Smooth muscle cell of the brain vasculature (primary cell): ENCODE measurements around the gene AQP3.
"Not testable (repeated sequence)": the region's sequence is repeated elsewhere in the genome, so short reads cannot be mapped to it uniquely, and the experiment has no call there.

ENCODE experiments used
- DNase-seq: peaks from one replicate; pipeline ENCODE4 v3.0.0-alpha.2; 2012; ENCODE audit warnings: low read depth, low spot score

The AQP3 gene

GRCh38 chr9:33446946-33447798, at the start of gene AQP3:
AQP3 (minus strand) TSS chr9:33447593; CDS start chr9:33447530, 63 bp downstream.
- DNase-seq = peak; percentile 13

DNA sequence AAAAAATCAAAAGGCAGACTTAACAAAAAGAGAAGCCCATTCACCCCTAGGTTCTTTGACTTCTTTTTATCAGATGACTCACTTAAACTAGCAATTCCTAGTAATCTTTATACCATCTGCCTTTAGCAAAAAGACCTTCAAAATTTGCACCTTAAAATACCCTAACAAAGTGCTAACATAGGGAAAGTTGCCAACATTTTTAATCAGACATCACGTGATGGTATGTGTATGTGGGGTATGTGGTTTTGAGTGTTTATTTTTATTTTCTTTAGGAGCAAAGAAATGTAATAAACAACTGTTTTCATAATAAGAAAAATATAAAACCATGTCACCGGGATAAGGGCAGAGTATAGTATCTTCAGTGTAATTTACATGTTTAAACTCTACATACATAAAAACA, 46.4 kb upstream of the AQP3 start:
- not testable (repeated sequence) for DNase-seq

- no peak for DNase-seq
Observed at GRCh38 chr9:33489066-33489465, 41.7 kb upstream of the AQP3 start.

DNA sequence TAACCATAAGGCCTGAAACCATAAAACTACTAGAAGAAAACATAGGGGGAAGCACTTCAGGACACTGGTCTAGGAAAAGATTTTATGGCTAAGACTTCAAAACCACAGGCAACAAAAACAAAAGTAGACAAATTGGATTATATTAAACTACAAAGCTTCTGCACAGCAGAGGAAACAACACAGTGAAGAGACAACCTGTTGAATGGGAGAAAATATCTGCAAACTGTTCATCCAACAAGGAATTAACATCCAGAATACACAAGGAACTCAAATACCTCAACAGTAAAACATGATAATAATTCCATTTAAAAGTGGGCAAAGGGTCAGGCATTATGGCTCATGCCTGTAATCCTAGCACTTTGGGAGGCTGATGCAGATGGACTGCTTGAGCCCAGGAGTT, 37.9 kb upstream of the AQP3 start:
- DNase-seq = not testable (repeated sequence)

DNA sequence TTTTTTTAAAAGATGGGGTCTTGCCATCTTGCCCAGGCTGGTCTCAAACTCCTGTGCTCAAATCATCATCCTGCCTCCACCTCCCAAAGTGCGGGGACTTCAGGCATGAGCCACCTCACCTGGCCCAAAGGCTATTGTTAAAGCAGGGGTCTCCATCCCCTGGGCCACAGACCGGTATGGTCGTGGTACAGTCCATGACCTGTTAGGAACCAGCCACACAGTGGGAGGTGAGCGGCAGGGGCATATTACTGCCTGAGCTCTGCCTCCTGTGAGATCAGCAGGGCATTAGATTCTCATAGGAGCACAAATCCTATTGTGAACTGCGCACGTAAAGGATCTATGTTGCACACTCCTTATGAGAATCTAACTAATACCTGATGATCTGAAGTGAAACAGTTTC, 33.6 kb upstream of the AQP3 start:
- DNase-seq = no peak

DNA sequence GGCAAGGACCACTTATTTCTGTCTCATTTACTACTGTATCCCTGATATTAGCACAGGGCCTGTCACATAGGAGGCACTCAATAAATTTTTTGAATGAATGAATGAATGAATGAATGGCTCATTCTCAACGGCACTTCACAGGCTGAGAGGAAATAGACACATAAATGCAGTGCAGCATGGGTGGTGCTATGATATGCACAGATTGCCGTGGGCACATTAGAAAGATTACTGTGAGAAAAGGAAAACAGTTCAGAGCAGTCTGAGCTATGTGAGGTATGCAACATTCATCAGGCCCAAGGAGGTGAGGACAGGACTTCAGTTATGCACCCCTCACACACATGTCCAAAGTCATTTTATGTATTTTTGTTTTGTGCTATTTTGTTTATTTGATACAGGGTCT, 32.7 kb upstream of the AQP3 start:
- DNase-seq = no peak

- DNase-seq = no peak
Observed at GRCh38 chr9:33476503-33476902, 29.1 kb upstream of the AQP3 start.

- no peak for DNase-seq
Observed at GRCh38 chr9:33475357-33475756, 28.0 kb upstream of the AQP3 start.

DNA sequence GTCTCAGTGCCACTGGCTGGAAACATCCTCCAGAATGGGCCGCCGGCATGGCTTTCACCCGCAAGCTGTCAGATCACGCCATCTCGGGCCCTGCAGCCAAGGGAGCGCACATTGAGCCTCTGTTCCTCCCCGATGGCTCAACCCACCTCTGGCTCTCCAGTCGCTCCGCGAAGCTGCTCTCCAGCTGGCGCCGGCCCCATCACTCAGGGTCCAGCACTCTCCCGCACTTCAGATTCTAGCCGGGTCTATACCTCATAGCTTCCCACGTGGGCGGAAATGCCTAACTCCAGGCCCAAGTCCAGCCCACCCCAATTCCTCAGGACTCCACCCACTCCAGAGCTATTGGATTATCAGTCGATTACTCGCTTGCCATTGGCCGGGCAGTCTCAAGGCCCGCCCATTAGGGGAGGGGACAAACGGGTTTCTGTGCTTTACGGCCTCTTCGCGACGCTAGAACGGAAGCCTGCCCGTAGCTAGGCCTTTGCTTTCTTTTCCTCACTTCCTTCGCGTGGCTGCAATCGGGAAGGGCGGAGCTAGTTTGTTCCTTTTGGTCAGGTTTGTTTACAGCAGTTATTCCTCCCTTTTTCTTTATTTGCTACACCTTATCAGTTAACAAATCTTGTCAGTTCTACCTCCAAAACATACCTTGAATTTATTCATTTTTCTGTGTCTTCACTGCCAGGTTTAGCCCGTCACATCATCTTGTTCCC, 26.4 kb upstream of the AQP3 start, which contains the start of gene NOL6:
Gene NOL6 (minus strand): TSS at position 282 of the 710 bp plus-strand sequence. CDS start 82 bp downstream, at position 200.
- DNase-seq = peak; percentile 99

GRCh38 chr9:33472881-33473615, 25.7 kb upstream of the AQP3 start:
- DNase-seq = no peak

DNA sequence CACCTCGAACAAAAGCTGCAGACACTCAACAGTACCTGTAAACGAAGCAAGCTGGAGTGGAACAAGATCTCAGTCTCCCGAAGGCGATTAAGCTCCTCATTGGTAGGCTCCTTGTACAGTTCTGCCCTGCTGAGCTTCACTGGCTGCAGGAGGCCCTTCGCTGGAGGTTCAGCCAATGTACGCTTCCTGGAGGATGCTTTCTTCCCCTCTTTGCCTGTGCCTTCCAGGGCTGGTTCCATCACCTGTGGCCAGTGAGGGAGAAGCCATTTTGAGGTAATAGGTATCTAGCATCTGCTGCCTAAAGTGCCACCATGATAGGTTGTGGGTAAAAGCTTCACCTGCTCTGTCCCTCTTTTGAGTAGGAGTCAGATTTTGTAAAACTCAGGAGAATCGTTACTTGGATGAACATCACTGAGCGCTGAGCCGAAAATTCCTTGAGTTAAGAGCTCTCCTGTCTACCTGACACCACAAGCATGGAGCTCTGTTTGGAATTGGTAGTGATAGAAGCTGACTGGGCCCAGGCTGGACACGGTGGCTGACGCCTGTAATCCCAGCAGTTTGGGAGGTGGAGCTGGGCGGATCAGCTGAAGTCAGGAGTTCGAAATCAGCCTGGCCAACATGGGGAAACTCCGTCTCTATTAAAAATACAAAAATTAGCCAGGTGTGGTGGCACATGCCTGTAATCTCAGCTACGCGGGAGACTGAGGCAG, 24.9 kb upstream of the AQP3 start:
- no peak for DNase-seq

- DNase-seq = no peak
Observed at GRCh38 chr9:33471361-33471760, 24.0 kb upstream of the AQP3 start.

DNA sequence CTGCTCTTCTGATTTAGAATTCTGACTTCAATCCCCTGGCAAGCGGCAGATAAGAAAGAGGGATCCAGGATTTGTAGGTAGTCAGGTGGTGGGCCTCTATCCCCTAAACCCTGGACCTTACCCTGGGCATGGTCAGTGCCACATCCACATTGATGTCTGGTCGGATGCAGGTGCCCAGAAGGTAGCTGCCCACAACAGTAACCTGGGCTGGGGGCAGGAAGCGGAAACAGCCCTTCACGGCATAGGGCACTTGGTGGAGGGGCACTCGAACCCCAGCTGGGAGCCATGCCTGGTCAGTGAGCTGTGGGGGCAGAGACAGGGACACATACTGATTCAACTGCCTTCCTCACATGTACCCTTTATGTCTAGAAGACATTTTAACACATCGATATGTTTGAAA, 22.5 kb upstream of the AQP3 start:
- no peak for DNase-seq

- DNase-seq = no peak
Observed at GRCh38 chr9:33468797-33469621, 21.6 kb upstream of the AQP3 start.

- no peak for DNase-seq
Observed at GRCh38 chr9:33468215-33468730, 20.9 kb upstream of the AQP3 start.

- DNase-seq = no peak
Observed at GRCh38 chr9:33467526-33467925, 20.1 kb upstream of the AQP3 start.

DNA sequence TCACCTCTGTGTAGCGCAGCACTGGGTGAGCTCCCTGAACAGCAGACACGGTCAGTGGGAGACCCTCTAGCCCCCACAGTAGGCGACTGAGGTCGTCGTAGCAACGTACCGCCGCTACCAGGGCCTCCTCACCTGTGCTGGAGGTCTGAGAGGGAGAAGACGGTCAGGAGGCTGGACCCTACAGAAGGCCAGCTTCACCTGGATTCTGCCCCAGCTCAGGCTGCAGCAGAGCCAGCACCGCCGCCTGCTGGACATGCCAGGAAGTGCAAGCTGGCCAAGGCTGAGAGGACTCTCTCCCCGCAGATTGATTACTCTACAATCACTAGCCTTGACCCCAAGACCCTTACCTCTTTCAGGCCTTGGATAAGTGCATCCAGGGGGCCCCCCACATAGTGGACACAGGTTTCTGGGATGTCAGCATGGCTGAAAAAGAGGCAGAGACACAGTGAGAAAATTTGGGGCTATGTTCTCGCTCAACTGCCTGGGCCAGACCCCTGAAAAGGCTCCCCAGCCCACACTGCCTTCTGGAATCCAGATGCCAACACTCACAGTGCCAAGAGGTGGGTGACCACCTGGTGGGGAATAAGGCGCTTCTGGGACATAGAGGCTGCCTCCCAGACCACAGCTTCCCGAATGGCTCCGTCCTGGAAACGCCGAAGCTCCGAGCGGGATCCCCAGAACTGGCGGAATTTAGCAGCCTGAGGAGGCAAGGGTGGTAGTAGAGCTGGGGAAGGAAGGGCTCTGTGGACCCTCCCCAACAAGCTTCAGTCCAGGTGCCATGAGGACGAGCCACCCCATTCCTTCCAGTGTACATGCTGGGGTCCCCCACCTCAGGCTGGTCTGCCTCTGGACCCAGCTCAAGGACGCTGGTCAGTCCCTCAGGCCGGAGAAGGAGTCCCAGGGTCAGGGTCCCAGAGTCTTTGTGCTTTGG, 19.4 kb upstream of the AQP3 start:
- DNase-seq = no peak

GRCh38 chr9:33465596-33466564, 18.5 kb upstream of the AQP3 start:
- no peak for DNase-seq
